SK-N-SH (cell line): Measurements from ENCODE around the gene AP4B1.

Source experiments
- CTCF ChIP-seq: fragments of 200-600 bp; sonication (generic); IDR thresholded peaks from 2 replicates; pipeline ENCODE4 v1.6.1; 2017; ENCODE audit warnings: antibody characterized with exemption, mild to moderate bottlenecking, moderate library complexity
- JUND ChIP-seq: IDR thresholded peaks from 2 replicates; pipeline ENCODE4 v1.4.0; 2012

- TF ChIP-seq CTCF = no peak
- no peak for TF ChIP-seq JUND
These were observed 42.9 kb upstream of the AP4B1 start for GRCh38 chr1:113947388-113948107.
